A673 (cell line): ENCODE results near the gene MN1.

Source experiments
- CTCF ChIP-seq: fragments of 300-800, 200-600 bp; sonication (generic); conservative IDR thresholded peaks from 2 replicates; pipeline ENCODE4 v1.5.1; 2017; ENCODE audit warnings: low read depth, mild to moderate bottlenecking, antibody characterized with exemption, low read length, moderate library complexity, mixed read lengths
- EZH2 ChIP-seq: fragments of 200-600 bp; sonication (generic); IDR thresholded peaks from 2 replicates; pipeline ENCODE4 v1.6.1; 2017; ENCODE audit warnings: borderline replicate concordance, low read depth, mild to moderate bottlenecking, mixed read lengths, antibody characterized with exemption, low read length; ENCODE audit not compliant: poor library complexity, severe bottlenecking

- TF ChIP-seq CTCF, result no peak
- no peak for TF ChIP-seq EZH2
These were observed 21.7 kb upstream of the MN1 start for GRCh38 chr22:27823221-27823620.
